ENCODE data around the gene CRKL.

CRKL gene

DNA sequence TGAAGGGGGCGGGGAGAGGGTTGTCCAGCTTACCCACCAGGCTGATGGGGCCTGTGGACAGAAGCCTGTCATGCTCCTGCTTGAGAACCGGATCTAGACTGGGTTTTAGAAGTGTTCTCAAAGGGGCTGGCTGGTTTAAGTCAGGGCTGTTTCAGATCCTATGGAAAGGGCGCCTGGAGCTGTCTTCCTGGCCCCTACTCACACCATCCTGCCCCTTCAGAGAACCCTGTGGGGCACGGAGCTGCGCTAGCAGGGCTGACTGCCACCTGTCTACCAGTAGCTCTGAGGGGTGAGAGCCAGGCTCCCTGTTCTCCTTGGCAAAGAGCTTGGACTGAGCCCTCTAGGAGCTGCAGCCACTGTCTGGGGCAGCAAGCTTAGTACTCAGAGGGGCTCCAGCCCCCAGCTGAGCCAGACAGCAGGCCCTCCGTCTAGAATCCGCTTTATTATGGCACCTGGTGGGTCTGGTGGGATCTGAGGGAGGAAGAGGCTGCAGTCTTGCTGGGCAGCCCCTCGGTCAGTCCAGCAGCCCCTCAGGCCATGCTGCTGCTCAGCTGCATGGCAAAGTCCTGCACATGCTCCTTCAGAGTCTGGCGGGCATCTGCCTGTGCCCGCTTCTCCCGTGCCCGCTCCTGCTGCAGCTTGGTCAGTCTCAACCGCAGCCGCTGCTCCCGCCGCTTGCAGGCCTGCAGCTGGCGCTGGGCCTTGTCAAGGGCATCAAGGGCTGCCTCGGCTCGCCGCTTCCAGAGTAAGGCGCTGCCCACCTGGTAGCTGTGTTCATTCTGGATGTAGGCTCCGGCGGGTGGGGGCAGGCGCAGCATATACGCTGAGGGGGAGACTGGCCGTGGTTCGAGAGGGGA lies 82.4 kb downstream of the CRKL start:
- no peak for DNase-seq

DNA sequence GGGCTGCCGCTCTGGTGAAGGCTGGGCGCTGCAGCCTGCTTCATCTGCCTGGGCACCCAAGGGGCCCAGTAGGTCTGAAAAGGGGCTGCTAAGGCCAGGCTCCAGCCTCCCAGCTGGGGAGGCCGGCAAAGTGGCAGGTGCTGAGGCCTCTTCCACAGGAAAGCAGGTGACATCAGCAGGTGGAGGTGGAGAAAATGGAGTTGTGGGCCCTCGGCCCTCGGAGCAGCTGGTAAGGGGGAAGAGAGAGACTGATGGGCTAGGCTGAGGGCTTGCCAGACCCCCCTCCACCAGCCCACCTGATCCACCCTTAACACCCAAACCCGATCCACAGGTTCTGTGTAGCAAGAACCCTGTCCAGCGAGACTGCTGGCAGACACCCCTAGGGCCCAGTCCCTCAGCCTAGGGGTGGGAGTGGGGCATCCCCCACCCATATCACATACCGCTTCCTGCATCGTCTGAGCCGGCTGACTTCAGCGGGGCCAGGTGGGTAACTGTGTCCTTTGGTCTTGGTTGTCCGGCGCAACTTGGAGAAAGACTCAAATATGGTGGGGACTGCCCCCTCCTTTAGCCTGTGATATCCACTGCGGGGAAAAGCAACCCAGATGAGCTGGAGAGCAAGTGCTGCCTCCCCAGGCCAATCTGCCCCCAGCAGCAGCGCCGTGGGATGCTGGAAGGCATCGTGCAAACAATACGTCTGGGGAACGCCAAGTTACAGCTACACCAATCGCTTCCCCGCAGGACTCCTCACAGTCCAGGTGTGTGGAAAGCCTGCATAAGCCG lies 83.2 kb downstream of the CRKL start:
- peak; percentile 70 for DNase-seq

DNA sequence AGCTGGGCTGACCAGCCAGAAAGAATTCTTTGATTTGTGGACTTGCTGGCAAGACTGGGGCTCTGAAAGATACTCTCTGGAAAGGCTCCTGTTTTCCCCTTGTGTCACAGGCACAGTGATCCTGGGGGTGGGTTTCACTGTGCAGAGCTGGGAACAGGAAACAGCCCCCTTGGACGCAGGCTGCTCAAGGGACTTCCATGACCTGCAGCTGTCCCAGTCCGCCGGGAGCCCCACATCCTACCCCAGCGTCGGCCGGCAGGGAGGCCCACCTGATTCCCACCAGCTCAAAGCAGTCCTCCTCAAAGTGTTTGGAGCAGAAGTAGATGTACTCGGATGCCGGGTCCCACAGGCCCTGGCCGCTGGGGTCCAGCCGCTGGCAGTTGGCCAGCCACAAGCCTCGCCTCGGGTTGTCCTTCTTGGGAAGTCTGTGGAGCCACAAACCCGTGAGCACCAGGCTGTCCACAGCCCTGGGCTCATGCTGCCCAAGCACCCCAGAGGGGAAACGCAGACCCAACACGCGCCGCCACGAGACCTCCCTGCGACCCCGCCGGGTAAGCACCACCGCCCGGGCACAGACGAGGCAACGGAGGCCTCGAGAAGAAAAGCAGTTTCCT lies 83.9 kb downstream of the CRKL start:
- DNase-seq, result no peak

DNA sequence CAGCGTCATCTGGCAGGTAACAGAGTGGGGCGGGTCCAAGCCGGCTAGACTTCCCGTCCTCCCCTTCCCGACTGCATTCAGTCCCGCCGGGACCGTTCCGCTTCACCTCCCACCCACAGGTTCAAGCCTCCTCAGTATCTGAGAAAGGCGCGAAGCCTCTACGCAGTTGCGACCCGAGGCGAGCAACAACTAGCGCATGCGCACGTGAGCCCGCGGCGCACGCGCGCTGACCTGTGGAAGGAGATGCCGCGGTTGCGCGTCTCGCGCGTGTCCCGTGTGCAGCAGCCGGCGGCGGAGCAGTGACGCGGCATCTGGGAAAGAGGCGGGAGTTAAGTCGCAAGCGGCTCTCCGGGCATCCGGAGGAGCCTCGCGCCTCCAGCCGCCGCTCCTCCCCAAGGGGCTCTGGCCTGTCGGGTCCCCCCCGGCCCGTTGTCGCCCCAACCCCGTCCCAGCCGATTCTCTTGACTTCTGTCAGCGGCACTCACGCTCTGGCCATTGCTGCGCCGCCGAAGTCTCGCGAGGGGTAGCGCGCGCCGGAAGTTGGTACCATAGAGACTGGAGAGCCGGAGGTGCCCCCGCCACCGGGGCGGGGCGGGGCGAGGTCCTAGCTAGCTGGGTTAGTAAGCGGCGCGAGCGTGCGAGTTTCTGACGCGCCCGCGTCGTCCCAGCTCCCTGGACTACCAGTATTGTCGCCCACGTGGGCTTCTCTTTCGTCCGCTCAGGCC lies 84.6 kb downstream of the CRKL start, which contains the start of gene THAP7:
Gene THAP7, minus strand, starts transcription at position 518 of the 725 bp plus-strand sequence. Its CDS starts 207 bp downstream, at position 311.
- DNase-seq, result peak; percentile 99
